Mononuclear cell (primary cell): Measurements from ENCODE around the gene MYOM3. TPM values are rescaled to one million over a fixed set of nuclear protein-coding genes. Genes with fewer than 3 reads are reported as not detected.
"Not testable (repeated sequence)": the region's sequence is repeated elsewhere in the genome, so short reads cannot be mapped to it uniquely, and the experiment has no call there.

Source experiments
- H3K27me3 ChIP-seq: 2 replicates; pipeline ENCODE4 v1.6.0; 2011; ENCODE audit warnings: low read length, control low read depth; ENCODE audit not compliant: insufficient read depth
- H3K4me1 ChIP-seq: 2 replicates; pipeline ENCODE4 v1.5.1; 2011; ENCODE audit warnings: mild to moderate bottlenecking, low read length, control low read depth; ENCODE audit not compliant: insufficient read depth
- H3K4me3 ChIP-seq: 2 replicates; pipeline ENCODE4 v1.5.1; 2011; ENCODE audit warnings: mild to moderate bottlenecking, low read length, moderate library complexity
- H3K9me3 ChIP-seq: 2 replicates; pipeline ENCODE4 v1.5.1; 2011; ENCODE audit warnings: low read depth, mild to moderate bottlenecking, control low read depth, low read length
- total RNA-seq: library from RNA; depleted of rRNA; stranded (reverse); fragments of >200 nt; gene quantifications from one replicate; pipeline ENCODE4 v1.2.3, GENCODE V29; 2012

Gene MYOM3
- total RNA-seq, 1 donor: not detected

DNA sequence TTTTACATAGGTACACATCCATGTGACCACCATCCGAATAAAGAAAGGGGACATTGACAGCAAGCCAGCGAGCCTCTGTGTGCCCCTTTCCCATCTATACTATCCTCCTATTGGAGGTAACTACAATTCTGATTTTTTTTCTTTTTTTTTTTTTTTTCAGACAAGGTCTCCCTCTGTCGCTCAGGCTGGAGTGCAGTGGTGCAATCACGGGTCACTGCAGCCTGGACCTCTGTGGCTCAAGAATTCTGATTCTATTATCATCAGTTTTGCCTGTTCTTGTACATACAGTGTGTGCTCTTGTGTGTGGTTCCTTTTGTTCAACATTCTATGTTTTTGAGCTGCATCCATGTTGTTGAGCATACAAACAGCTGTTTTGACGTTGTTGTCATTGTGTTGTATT, 75.8 kb downstream of the MYOM3 start:
- Histone ChIP-seq H3K27me3 (no peaks in the 10 kb centered on the region), H3K4me1 (no peaks in the 10 kb centered on the region), H3K9me3 (no peaks in the 10 kb centered on the region), H3K4me3 (no peak overlapping the region)

GRCh38 chr1:24032981-24033380, 79.0 kb downstream of the MYOM3 start:
- Histone ChIP-seq H3K4me1 (no peaks in the 10 kb centered on the region), H3K9me3 (no peaks in the 10 kb centered on the region), H3K27me3 (no peaks in the 10 kb centered on the region), H3K4me3 (no peak overlapping the region)

- not testable (repeated sequence) for H3K4me1 ChIP-seq, H3K9me3 ChIP-seq, H3K4me3 ChIP-seq, H3K27me3 ChIP-seq
Observed at GRCh38 chr1:24030976-24031516, 80.9 kb downstream of the MYOM3 start.

DNA sequence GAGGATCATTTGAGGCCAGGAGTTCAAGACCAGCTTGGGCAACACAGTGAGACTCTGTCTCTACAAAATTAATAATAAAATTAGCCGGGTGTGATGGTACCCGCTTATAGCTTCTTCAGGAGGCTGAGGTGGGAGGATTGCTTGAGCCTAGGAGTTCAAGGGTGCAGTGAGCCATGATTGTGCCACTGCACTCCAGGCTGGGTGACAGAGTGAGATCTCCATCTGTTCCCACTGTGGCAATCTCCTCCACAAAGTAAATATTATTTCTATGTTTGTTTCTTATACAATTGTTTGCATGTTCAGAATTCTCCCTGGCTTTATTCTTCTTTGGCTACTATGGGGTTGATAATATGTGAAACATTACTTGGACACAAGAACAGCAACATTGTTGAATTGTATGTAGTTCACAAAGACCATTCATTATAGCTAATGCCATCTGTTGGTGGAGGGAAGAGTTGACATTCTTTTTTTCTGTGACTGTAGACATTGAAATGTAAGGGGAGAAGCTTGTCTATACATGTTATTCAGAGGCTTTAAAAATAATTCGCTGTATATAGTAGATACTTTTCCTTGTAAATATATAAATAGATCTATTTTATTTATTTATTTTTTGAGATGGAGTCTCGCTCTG, 84.0 kb downstream of the MYOM3 start:
- Histone ChIP-seq H3K4me3 (no peak overlapping the region), H3K4me1 (no peaks in the 10 kb centered on the region), H3K9me3 (no peaks in the 10 kb centered on the region), H3K27me3 (no peaks in the 10 kb centered on the region)

- H3K4me1 ChIP-seq: no peaks in the 10 kb centered on the region
- H3K27me3 ChIP-seq: no peaks in the 10 kb centered on the region
- no peak overlapping the region for H3K4me3 ChIP-seq
- H3K9me3 ChIP-seq: no peaks in the 10 kb centered on the region
Observed at GRCh38 chr1:24022581-24023361, 89.2 kb downstream of the MYOM3 start.

DNA sequence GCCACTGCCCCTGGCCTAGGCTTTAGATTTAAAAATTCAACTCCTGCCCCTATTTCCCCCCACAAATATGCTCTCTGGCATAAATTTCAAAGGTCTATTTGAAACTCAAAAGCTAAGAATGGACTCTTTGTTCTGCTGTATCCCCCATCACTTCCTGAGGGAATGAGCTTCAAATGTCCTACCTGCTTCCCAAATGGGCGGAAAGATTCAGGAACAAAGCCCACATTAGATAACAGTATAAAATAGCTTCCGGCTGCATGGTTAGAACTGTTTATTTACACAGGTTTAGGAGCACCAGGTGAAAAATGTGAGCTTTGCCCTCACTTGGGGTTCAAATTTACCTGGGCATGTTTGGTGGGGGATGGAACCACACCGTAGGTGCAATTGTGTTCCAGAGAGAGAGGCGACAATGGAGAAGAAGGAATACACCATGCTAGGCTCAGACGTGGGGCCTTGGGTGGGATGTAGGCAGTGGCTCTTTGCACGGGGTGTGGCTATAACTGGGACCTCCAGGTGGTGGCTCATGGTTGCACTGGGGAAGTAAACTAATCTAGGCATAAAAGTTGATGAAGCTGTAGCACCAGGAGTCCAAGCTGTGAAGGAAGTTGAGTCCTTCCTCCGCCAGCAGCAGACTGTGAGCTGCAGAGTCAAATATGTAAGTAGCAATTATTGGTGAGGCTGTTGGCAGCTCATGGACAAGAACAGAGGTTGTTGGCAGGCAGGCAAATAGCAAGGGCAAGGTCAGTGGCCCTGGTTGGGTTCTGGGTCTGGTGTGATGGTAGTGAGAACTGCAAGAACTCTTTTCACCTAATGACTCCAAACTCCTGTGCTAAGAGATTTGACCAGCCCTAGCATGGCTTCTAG, 90.3 kb downstream of the MYOM3 start:
- Histone ChIP-seq H3K9me3 (no peaks in the 10 kb centered on the region), H3K4me1 (no peaks in the 10 kb centered on the region), H3K4me3 (no peak overlapping the region), H3K27me3 (no peaks in the 10 kb centered on the region)

GRCh38 chr1:24020470-24020869, 91.5 kb downstream of the MYOM3 start:
- Histone ChIP-seq H3K27me3 (no peaks in the 10 kb centered on the region), H3K4me3 (no peak overlapping the region), H3K9me3 (no peaks in the 10 kb centered on the region), H3K4me1 (no peaks in the 10 kb centered on the region)

GRCh38 chr1:24020025-24020424, 91.9 kb downstream of the MYOM3 start:
- H3K4me3 ChIP-seq: no peak overlapping the region
- no peaks in the 10 kb centered on the region for H3K4me1 ChIP-seq
- no peaks in the 10 kb centered on the region for H3K27me3 ChIP-seq
- H3K9me3 ChIP-seq: no peaks in the 10 kb centered on the region

DNA sequence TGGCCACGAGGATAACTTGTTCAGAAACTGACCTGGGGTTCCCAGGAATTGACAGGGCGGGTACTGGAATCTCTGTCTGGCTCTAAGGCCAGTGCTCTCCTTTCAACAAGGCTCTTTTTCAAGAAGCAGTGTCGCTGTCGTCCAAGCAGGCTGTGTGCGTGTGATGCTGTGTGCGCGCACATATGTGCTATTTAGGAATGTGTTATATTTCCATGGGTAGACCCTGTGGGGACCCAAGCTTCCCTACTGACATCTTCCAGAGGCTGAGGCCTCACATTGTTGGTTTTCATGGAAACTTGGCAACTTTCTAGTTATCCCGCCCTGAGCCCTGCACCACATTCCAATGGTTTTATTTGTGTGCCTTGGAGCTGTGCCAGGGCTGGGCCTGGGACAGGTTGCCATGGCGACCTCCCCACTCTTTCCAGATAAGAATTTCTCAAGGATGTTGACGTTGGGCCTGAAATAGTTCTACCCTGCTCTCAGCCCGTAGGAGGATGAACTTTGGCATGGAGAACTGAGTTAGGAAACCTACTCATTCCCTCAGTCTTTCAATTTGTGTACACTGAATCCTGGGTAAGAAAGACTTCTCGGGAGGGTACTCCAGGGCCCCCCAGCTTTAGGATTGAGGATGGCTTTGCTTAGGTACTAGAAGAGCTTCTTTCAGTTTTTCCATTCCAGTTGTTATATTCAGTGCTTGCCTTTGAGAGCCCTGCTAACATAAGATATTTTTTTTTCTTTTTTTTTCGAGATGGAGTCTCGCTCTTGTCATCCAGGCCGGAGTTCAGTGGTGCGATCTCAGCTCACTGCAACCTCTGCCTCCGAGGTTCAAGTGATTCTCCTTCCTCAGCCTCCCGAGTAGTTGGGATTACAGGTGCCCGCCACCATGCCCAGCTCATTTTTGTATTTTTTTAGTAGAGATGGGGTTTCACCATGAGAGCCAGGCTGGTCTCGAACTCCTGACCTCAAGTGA, 93.0 kb downstream of the MYOM3 start:
- H3K4me1 ChIP-seq: no peaks in the 10 kb centered on the region
- no peaks in the 10 kb centered on the region for H3K9me3 ChIP-seq
- H3K27me3 ChIP-seq: no peaks in the 10 kb centered on the region
- H3K4me3 ChIP-seq: no peak overlapping the region

GRCh38 chr1:24015221-24016210, 96.4 kb downstream of the MYOM3 start:
- no peak overlapping the region for H3K4me3 ChIP-seq
- no peaks in the 10 kb centered on the region for H3K9me3 ChIP-seq
- H3K4me1 ChIP-seq: no peaks in the 10 kb centered on the region
- no peaks in the 10 kb centered on the region for H3K27me3 ChIP-seq

- not testable (repeated sequence) for H3K9me3 ChIP-seq, H3K4me1 ChIP-seq, H3K27me3 ChIP-seq, H3K4me3 ChIP-seq
Observed at GRCh38 chr1:24012878-24013277, 99.1 kb downstream of the MYOM3 start.

- no peak overlapping the region for H3K4me3 ChIP-seq
- no peaks in the 10 kb centered on the region for H3K27me3 ChIP-seq
- H3K4me1 ChIP-seq: no peaks in the 10 kb centered on the region
- H3K9me3 ChIP-seq: no peaks in the 10 kb centered on the region
Observed at GRCh38 chr1:24010650-24011049, 101.3 kb downstream of the MYOM3 start.

GRCh38 chr1:24009406-24009805, 102.5 kb downstream of the MYOM3 start:
- Histone ChIP-seq H3K9me3 (no peaks in the 10 kb centered on the region), H3K4me1 (no peaks in the 10 kb centered on the region), H3K4me3 (no peak overlapping the region), H3K27me3 (no peaks in the 10 kb centered on the region)
